Left renal cortex interstitium (tissue), 4 donors: ENCODE data around the gene RBM8A. TPM values are rescaled to one million over a fixed set of nuclear protein-coding genes. Genes with fewer than 3 reads are reported as not detected.

Experiments
- DNase-seq, 4 donors: peaks; one replicate each; pipeline ENCODE4 v3.0.0-alpha.2; 2013; ENCODE audit warnings: low read depth in 4 of 4, low spot score in 2 of 4, missing footprints in 1 of 4
- polyA plus RNA-seq, 4 donors: library from polyadenylated mRNA; unstranded; fragments of 120-200 nt; gene quantifications; one replicate each; pipeline ENCODE4 v1.2.1, GENCODE V29; 2013; ENCODE audit not compliant: insufficient read length in 4 of 4

The RBM8A gene
- polyA plus RNA-seq = 100 to 1,000 TPM; 183 to 214 (median 202) TPM

DNA sequence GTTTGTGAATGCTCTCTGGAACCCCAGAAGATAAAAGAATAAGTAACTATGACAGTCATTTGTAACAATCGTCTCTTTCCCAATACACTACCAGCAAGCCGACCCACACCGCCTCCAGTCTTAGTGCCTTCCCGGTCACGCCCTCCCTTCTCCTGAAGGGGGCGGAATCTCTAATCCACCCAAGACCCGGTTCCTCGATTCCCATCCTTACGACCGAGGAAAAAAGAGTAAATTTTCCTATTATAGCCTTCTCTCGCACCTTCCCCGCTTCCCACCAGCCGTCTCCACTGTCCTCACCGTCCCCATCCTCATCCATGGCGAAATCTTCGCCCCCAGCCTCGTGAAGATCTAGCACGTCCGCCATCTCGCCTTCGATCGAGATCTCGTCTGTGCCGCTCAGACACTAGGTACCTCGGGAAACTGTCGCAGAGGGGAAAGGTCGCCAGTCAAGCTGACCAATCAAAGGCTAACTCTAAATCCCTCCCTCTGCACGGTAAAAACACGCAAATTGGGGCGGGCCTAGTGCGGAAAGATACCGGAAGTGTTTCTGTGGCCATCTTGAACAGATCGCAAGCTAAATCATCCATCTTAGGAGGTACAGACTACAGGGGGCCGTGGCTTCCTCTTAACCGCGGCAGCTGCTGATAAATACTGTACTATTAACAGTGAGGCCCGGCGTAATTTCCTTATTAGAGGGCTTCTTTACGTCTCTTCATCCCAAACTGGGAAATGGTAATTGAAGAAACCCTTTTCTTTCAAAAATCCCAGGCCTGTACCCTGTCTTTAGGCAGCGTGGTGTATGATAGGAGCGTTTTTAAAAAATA is at the start of gene RBM8A:
Gene RBM8A, minus strand, starts transcription at position 422 of the 824 bp plus-strand sequence. Its CDS starts 58 bp downstream, at position 364.
- DNase-seq = peak; percentile 93 to 98 (median 95)

DNA sequence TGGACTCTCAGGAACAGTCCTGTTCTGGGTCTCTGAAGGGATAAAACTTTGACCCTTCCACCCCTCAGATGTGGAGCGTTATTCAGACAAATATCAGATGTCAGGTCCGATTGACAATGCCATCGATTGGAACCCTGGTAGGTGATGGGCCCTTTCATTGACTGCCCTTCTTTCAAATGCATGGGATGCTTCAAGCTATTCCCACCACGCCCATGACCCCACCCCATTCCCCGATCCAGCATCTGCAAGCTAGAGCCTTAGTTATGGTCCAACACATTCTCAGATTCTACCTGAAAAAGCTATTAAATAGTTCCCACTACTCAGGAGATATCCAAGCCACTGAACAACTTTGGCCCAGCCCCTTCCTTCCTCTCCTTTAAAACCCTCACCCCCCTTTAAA is 49.7 kb upstream of the RBM8A start:
- DNase-seq = no peak

DNA sequence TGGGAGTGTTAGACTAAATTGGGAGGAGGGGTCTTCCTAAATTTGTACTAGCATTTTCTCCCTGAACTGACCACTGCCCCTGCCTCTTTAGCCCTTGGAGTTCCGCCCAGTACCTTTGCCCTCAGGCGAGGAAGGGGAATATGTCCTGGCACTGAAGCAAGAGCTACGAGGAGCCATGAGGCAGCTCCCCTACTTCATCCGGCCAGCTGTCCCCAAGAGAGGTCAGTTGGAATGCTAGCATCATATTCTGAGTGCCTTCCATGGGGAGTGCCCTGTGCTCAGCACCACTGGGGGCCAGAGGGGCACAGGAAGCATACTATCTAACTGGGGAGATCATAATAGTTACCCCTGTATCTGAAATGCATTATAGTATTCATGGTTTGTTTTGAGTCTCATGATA is 47.9 kb upstream of the RBM8A start:
- DNase-seq = no peak

DNA sequence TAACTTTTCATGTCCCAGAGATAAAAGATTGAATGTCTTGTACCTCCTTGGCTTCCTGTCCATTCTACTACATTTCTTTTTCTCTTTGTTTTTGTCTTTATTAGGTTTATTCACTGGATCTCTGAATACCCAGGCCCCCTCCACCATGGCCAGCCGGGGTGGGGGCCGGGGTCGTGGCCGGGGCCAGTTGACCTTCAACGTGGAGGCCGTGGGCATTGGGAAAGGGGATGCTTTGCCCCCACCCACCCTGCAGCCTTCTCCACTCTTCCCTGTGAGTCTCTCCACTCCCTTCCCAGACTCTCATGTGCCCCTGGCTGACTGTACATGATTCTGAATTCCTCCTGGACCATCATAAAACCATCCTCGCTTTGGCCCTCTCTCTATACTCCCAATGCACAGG is 47.4 kb upstream of the RBM8A start:
- no peak for DNase-seq

DNA sequence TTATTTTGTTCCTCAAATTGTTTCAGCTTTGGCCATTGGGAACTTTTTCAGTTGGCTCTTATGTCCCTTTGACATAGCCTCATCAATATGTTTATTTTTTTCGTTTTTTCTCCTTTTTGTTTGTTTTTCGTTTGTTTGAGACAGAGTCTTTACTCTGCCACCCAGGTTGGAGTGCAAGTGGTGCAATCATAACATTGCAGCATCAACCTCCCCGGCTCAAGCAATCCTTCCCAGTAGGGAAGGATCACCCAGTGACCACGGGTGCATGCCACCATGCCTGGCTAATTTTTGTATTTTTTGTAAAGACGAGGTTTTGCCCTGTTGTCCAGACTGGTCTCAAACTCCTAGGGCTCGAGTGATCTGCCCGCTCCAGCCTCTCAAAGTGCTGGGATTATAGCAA is 45.3 kb upstream of the RBM8A start:
- DNase-seq = no peak

DNA sequence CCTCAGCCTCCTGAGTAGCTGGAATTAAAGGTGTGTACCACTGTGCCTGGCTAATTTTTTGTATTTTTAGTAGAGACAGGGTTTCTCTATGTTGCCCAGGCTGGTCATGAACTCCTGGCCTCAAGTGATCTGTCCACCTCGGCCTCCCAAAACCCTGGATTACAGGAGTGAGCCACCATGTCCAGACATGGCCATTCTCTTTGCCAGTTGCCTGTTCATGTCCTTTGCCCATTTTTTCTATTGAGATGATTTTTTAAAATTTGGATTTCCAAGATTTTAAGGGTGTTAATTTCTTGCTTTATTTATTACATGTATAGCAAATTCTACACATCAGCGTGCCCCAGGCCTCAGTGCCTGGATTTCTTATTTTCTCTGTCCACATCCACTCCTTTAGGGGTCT is 40.0 kb upstream of the RBM8A start:
- no peak for DNase-seq

DNA sequence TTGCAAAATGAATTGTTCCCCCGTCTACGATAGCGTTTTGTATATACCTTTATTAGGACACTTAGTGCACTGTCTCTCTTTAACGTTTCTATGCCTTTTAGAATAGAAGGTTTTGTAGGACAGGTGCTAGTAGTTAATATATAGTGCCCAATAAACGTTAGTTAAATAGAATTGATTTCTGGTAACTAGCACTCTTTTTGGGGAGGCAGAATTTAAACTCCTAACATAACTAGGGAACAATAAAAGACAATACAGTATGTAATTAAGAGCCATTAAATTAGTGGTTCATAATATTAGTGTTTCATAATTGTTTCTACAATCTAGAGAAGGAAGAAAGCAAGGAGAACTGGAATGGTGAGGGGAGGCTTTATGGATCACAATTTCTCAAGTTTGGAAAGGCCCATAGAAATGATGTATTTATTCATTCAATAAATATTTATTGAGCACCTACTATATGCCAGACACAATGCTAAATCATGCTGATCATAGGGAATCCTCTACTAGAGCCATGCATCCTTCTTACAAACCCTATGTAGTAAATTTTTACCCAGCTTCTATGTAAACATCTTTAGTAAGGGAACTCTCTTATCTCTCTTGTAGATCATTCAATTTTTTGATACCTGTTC is 37.9 kb upstream of the RBM8A start:
- no peak for DNase-seq

DNA sequence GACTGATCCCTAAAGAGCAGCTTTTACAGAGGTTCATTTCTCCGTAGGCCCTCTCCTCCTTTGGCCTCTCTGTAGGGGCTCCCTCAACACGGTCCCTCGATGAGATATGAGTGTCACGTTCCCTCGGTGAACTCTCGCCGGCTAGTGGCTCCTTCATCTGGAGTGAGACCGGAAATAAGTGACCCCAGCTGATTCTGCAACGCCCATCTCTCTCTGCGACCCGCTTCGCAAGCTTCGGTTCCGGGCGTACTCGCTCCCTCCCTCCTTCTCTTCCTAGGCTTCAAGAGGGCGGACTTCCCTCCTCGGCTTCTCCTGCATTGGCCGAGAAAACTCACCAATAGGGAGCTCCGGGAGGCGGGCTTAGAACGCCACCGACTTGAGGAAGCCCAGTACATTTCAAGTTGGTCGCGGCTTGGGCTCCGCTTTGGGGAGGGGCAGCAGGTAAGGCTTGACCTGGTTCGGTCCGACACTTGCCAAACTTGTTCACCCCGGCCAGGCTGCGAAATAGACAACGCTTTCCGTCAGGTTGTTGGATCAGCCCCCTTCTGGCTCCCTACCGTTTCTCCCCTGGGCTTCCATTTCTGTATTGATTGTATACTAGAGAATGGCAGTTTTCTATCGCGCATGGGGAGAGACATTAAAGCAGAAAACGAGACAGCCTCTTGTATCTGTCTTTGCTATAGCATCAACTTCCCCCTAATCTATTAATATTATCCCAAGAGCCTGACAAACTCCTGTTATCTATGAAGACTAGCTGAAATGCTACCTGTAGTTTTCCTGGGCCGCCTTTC is 37.2 kb upstream of the RBM8A start, which contains the start of the genes ANKRD34A and POLR3GL:
Gene ANKRD34A, minus strand, starts transcription at position 248 of the 791 bp plus-strand sequence. CDS start 2,816 bp downstream, outside the sequence.
Gene POLR3GL, plus strand, starts transcription at position 363 of the 791 bp plus-strand sequence. CDS start 10,176 bp downstream, outside the sequence.
- DNase-seq = peak in 3 of 4 donors; percentile 88 to 96 (median 89)

DNA sequence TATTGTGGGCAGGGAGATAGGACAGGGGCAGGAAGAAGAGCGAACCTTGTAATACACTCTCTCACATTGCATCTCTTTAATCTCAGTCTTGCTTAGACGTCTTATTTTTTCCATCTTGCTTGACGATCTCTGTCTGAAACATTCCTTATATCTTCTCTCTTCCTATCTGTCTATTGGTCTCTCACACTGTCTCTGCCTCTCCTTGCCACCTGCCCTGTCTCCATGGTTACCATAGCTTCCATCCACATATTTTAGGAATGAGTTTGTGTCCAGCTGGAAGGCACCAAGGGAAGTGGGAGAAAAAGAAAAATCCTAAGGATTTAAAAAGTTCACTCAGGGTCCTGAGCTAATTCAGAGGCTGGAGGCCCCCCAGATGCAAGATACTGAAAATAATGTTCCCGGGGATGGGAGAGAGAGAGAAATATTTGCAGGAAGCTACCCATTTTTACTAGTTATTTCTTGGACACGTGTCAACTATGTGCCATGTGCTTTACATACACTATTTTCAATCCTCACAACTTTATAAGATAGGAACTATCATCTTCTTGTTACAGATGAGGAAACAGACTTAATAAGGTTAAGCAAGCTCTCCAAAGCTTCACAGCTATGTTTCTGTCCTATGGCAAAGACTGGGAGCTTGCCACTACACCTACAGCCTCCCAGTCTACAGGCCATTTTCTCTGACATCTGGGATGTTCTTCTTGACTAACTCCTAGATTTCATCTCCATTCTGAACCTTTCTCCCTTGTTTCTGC is 36.2 kb upstream of the RBM8A start:
- no peak for DNase-seq

DNA sequence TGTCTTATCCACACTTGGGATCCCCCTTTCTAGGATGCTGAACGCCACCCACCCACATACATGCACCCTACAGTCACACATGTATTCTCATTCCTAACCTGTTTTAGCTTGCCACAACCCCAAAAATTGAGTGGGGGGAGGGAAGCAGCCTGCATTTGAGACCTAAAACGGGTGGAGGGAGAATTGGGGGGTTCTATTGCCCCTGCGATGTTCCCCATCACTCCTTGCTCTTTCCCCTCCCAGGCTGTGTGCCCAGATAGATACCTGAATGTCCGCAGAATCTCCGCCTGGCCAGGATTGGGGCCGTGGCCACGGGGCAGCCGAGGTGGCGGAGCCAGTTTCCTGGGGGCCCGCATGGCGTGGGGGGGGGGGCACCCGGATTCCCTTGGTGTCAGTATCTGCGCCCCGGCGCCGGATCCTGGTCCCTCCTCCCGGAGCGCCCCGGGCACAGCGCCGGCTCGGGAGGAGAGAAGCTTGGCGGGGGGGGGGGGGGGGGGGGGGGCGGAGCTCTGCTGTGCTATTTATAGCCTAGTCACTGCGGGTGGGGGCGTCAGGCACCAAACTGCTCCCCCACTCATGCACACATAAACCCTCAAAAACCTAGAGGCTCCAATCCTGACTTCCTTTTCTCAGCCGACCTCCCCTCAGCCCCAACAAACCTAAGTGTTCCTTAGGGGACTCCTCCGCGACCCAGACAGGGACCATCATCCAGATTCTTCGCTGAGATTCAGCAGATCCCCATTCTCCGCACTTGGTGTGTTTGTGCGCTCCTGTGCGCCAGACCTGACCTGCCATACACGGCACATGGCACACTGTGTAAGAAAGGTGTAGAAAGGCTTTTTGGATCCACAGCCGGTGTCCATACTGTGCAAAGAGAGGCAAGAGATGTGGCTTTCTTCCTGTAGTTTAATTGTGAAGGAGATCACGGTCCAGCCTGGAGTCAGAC is 35.1 kb upstream of the RBM8A start:
- no peak for DNase-seq

DNA sequence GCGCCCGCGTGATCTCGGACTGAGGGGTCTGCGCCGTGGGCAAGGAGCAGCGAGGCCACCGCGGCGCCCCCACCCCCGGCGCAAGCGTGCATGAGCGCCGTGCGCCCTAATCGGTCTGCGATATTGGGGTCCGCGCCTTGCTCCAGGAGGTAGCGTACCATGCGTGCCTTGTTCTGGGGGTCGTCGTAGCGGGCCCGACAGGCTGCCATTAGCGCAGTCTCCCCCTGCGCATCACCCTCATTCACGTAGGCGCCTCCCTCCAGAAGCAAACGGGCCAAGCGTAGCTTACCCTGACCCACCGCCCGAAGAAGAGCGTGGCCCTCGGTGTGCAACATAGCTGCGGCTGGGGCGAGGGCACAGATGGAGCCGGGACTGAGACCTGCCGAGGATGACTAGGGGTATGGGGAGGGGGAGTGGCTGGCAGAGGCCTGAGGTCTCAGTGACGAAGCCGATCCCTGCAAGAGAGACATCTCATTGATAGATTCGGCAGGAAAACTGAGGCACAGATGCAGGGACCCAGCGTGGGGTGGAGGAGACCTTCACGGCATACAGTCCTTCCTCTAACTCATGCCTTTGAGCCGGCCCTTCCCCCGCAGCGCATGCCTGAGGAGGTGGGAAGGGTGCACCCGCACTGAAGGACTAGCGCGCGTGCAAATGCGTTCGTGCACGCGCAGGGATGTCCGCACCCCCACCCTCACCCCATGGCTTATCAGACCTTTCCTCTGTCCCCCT is 34.3 kb upstream of the RBM8A start:
- no peak for DNase-seq

DNA sequence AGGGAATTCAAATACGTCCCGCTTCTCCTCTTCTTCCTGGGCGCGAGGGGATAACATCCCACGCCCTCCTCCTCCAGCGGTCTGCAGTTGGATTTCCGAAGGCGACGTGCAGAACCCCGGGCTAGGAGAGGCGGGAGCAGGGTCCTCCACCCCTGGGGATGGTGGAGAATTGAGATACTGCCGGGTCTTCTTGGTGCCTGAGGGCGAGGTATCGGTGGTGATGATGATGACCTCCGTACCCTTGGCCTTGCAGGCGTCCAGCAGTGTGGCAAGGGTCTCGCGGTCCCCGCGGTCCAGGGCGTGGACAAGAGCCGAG is 33.8 kb upstream of the RBM8A start:
- DNase-seq = no peak

DNA sequence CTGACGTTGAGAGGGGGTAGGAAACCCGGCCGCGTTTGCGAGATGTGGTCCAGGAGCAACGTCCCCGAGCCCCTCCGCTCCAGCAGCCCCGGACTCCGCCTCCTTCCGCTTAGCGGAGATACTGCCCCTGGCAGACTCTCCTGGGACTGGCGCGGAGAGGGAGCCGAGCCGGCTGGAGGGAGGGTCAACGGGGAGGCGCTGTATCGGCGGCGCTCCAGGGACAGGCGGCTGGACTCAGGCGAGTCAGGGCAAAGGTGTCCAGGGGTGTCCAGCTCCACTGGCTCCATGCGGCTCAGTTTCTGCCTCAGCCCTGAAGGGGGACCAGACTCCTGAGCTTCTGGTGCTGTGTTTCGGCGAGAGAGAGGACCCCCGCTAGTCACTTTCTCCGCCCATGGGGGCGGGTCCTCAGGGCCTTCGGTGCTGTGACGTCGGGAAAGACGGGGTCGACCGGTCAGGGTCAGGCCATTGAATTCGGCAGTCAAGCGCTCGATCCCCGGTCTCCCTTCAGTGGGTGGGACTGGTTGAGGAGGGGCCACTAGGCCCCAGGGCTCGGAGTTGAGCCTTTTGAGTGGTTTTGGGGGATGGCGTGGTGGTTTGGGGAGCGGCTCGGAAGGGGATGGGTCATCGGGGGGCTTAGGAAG is 33.3 kb upstream of the RBM8A start:
- DNase-seq = peak in 2 of 4 donors; percentile 77 to 80

DNA sequence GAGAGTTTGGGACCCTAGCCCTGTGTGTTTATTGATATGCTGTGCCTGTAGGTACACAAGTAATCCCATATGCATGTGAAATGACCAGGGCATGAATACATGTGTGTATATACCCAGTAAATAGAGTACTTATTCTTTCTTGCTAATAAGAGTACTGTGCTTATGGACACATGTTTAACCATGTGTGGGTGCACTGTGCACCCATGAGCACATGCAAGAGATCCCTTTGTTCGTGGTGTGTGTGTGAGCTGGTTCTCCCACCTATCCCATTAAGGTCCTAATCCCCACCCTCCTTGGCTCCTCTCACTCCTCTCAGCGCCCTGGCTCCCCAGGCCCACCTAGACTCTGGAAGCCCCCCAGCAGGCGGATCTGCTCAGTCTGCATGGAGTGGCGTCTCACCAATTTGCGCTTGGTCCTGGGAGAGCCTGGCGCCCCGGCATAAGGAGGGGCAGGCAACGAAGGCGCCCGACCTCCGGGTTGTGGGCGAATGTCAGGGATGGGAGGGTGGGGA is 32.7 kb upstream of the RBM8A start:
- DNase-seq = no peak

DNA sequence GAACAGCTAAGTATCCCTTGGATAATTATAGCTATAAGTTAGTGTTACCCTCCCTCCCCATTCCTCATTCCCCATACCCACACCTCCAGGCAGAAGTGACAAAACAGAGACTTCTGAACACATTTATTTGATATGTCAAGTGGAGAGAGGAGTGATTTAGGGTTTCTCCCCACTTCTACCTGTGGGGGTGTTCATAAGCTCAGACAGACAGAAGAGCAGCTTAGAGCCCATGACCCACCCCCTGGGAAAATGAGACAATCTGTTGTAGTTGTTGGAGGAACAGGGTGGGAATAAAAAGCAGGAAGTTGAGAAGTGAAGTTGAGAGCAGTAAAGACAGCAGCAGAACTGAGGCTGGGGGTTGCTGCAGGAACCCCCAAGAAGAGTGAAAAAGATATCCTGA is 32.0 kb upstream of the RBM8A start:
- no peak for DNase-seq

DNA sequence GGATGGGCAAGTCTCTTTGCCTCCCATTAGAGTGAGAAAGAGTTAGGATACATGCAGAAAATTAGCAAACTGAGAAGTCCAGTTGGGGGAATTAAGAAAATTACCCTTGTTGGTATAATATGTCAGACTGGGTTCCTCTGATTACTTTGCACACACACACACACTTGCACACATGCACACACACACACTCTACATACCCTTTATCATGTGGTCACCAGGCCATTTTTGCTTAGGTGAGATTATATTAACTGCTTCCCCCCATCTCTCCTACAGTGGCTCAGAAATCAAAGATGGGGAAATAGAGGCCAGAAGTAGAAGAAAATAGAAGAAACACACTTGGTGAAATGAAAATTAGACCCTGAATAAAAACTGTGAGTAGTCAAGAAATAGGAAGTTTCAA is 31.4 kb upstream of the RBM8A start:
- no peak for DNase-seq

DNA sequence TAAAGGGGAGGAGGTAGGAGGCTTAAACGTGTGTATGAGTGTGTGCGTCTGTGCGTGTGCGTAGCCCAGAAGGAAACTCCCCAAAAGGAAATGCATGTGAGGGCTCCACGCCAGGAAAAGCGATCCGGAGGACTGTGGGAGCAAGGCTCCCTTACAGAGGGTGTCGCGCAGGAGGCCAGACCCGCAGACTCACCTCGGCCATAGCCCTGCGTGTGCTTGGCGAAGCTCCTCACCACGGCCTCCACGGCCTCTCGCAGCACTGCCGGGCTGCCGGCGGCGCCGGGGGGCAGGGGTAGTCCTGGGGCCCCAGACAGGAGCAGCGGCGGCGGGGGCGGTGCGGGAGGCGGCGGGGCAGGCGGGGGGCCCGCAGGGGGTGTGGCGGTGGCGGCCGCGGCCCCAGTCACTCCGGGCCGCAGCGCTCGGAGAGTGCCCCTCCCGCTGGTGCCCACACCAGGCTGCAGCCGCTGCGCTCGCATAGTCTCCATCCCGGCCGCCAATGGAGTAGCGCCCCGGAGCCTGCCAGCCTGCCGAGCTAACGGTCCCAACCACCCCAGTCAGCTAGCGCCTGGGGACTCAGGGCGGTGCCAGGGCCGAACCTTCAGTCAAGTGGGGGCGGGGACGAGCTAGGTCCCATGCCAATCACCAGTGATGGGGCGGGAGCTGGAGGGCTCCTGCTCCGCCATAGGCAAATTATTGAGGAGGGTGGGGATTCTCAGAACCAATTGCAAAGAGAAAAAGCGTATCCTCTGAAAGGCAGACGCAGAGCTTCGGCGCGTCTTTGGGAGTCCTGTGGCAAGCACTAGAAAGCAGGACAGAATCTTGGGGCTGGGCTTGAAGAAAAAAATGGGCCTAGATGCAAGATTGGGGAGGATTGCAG is 30.4 kb upstream of the RBM8A start, which contains the start of gene LIX1L:
Gene LIX1L, minus strand, starts transcription at position 575 of the 877 bp plus-strand sequence. Its CDS starts 90 bp downstream, at position 485.
- peak in 3 of 4 donors; percentile 86 to 95 (median 90) for DNase-seq
